H9 (cell line): ENCODE data around the gene ILDR2. TPM values are rescaled to one million over a fixed set of nuclear protein-coding genes. Genes with fewer than 3 reads are reported as not detected.

Experiments used
- DNase-seq: peaks from one replicate; pipeline ENCODE4 v3.0.0-alpha.2; 2017
- H2AFZ ChIP-seq: one replicate; pipeline ENCODE4 v1.6.1; 2013; ENCODE audit warnings: mild to moderate bottlenecking, low read length, control low read depth, moderate library complexity
- H2AK5ac ChIP-seq: 2 replicates; pipeline ENCODE4 v1.6.1; 2013; ENCODE audit warnings: low read length, control low read depth, mixed read lengths; ENCODE audit not compliant: insufficient read length
- H2BK120ac ChIP-seq: one replicate; pipeline ENCODE4 v1.6.1; 2013; ENCODE audit warnings: low read depth, mild to moderate bottlenecking, low read length, control low read depth, inconsistent platforms; ENCODE audit not compliant: poor library complexity, severe bottlenecking
- H2BK12ac ChIP-seq: 2 replicates; pipeline ENCODE4 v1.6.1; 2013; ENCODE audit warnings: low read length, control low read depth, mixed read lengths, low read depth; ENCODE audit not compliant: insufficient read length
- H2BK15ac ChIP-seq: 2 replicates; pipeline ENCODE4 v1.6.1; 2013; ENCODE audit warnings: low read depth, low read length, control low read depth
- H2BK20ac ChIP-seq: one replicate; pipeline ENCODE4 v1.6.1; 2013; ENCODE audit warnings: low read depth, mild to moderate bottlenecking, low read length, control low read depth, inconsistent platforms; ENCODE audit not compliant: poor library complexity, severe bottlenecking
- H2BK5ac ChIP-seq: 2 replicates; pipeline ENCODE4 v1.6.1; 2013; ENCODE audit warnings: low read length, control low read depth, mixed read lengths; ENCODE audit not compliant: insufficient read length
- H3K14ac ChIP-seq: 2 replicates; pipeline ENCODE4 v1.6.1; 2013; ENCODE audit warnings: low read length, control low read depth; ENCODE audit not compliant: insufficient read depth
- H3K18ac ChIP-seq: 2 replicates; pipeline ENCODE4 v1.6.1; 2013; ENCODE audit warnings: low read depth, mild to moderate bottlenecking, mixed read lengths, low read length, control low read depth; ENCODE audit not compliant: insufficient read length
- H3K23ac ChIP-seq: 2 replicates; pipeline ENCODE4 v1.6.1; 2013; ENCODE audit warnings: low read length, control low read depth, mixed read lengths, low read depth; ENCODE audit not compliant: insufficient read length
- H3K23me2 ChIP-seq: 2 replicates; pipeline ENCODE4 v1.6.1; 2013; ENCODE audit warnings: low read depth, mild to moderate bottlenecking, mixed read lengths, low read length, control low read depth; ENCODE audit not compliant: insufficient read length, poor library complexity, severe bottlenecking
- H3K27ac ChIP-seq: 2 replicates; pipeline ENCODE4 v1.5.1; 2013; ENCODE audit warnings: low read length, control low read depth, mixed read lengths, low read depth; ENCODE audit not compliant: insufficient read length
- H3K27me3 ChIP-seq: 2 replicates; pipeline ENCODE4 v1.6.1; 2013; ENCODE audit warnings: low read length, control low read depth, inconsistent platforms; ENCODE audit not compliant: insufficient read depth
- H3K4ac ChIP-seq: 2 replicates; pipeline ENCODE4 v1.6.1; 2013; ENCODE audit warnings: low read depth, mild to moderate bottlenecking, control low read depth, inconsistent platforms, low read length, moderate library complexity
- H3K4me1 ChIP-seq: 2 replicates; pipeline ENCODE4 v1.6.1; 2013; ENCODE audit warnings: low read length, control low read depth, inconsistent platforms; ENCODE audit not compliant: insufficient read depth
- H3K4me2 ChIP-seq: 2 replicates; pipeline ENCODE4 v1.6.1; 2013; ENCODE audit warnings: low read length, control low read depth, mixed read lengths; ENCODE audit not compliant: insufficient read length, insufficient read depth
- H3K56ac ChIP-seq: 2 replicates; pipeline ENCODE4 v1.6.1; 2013; ENCODE audit warnings: low read depth, mild to moderate bottlenecking, mixed read lengths, low read length, control low read depth; ENCODE audit not compliant: insufficient read length
- H3K79me1 ChIP-seq: 2 replicates; pipeline ENCODE4 v1.6.1; 2013; ENCODE audit warnings: low read depth, mild to moderate bottlenecking, moderate library complexity, low read length, control low read depth, inconsistent platforms; ENCODE audit not compliant: insufficient read depth, poor library complexity, severe bottlenecking
- H3K79me2 ChIP-seq: 2 replicates; pipeline ENCODE4 v1.6.1; 2013; ENCODE audit warnings: low read length, control low read depth, inconsistent platforms; ENCODE audit not compliant: insufficient read depth
- H3K9ac ChIP-seq: 2 replicates; pipeline ENCODE4 v1.6.1; 2013; ENCODE audit warnings: low read length, control low read depth, mixed read lengths; ENCODE audit not compliant: insufficient read length; ENCODE audit errors: extremely low read depth
- H3K9me3 ChIP-seq: one replicate; pipeline ENCODE4 v1.6.1; 2013; ENCODE audit warnings: low read depth, low read length, inconsistent platforms; ENCODE audit not compliant: control insufficient read depth
- H3T11ph ChIP-seq: one replicate; pipeline ENCODE4 v1.6.1; 2013; ENCODE audit warnings: mild to moderate bottlenecking, low read length, control low read depth, inconsistent platforms
- H4K20me1 ChIP-seq: one replicate; pipeline ENCODE4 v1.6.1; 2013; ENCODE audit not compliant: control insufficient read depth, insufficient read length, insufficient read depth
- H4K5ac ChIP-seq: 2 replicates; pipeline ENCODE4 v1.6.1; 2013; ENCODE audit warnings: low read depth, mild to moderate bottlenecking, mixed read lengths, low read length, control low read depth; ENCODE audit not compliant: insufficient read length
- H4K8ac ChIP-seq: replicated peaks from 2 replicates; pipeline ENCODE4 v1.6.1; 2013; ENCODE audit warnings: low read length, control low read depth, mixed read lengths, low read depth; ENCODE audit not compliant: insufficient read length
- H4K91ac ChIP-seq: 2 replicates; pipeline ENCODE4 v1.6.1; 2013; ENCODE audit warnings: low read depth, mild to moderate bottlenecking, moderate library complexity, mixed read lengths, low read length, control low read depth; ENCODE audit not compliant: insufficient read length
- H3K27ac Mint-ChIP-seq, 3 experiments: 2 replicates in 2 of 3; 3 replicates in 1 of 3; pipeline ENCODE4 v1.8.0; 2020 to 2021; ENCODE audit warnings: mixed read lengths in 3 of 3, mild to moderate bottlenecking in 1 of 3, moderate library complexity in 1 of 3
- H3K27me3 Mint-ChIP-seq: 2 replicates; pipeline ENCODE4 v1.8.0; 2021; ENCODE audit warnings: low read depth, mild to moderate bottlenecking, moderate library complexity, mixed read lengths
- H3K36me3 Mint-ChIP-seq, 3 experiments: 2 replicates in 2 of 3; 3 replicates in 1 of 3; pipeline ENCODE4 v1.8.0; 2020 to 2021; ENCODE audit warnings: low read depth in 3 of 3, mixed read lengths in 3 of 3; ENCODE audit not compliant: insufficient read depth in 1 of 3
- H3K4me1 Mint-ChIP-seq, 2 experiments: 2 replicates each; pipeline ENCODE4 v1.8.0; 2020; ENCODE audit warnings: mixed read lengths in 2 of 2
- H3K4me3 Mint-ChIP-seq, 2 experiments: 2 replicates in 1 of 2; 3 replicates in 1 of 2; pipeline ENCODE4 v1.8.0; 2020 to 2021; ENCODE audit warnings: mild to moderate bottlenecking in 2 of 2, mixed read lengths in 2 of 2, moderate library complexity in 1 of 2
- H3K9me3 Mint-ChIP-seq, 2 experiments: 2 replicates in 1 of 2; 3 replicates in 1 of 2; pipeline ENCODE4 v1.8.0; 2020; ENCODE audit warnings: mild to moderate bottlenecking in 2 of 2, mixed read lengths in 2 of 2, moderate library complexity in 1 of 2
- WGBS: extraction: QIAGEN DNeasy Blood & Tissue Kit; methylation state at CpG from one replicate; pipeline ENCODE4 v1.1.7; 2013; ENCODE audit warnings: missing lambda C conversion rate, low lambda C conversion rate, mixed read lengths; ENCODE audit not compliant: insufficient read length; ENCODE audit errors: extremely low coverage; 5-methylcytosine and 5-hydroxymethylcytosine counted together
- total RNA-seq: library from RNA; stranded (reverse); gene quantifications from 2 replicates; pipeline ENCODE4 v1.2.1, GENCODE V29; 2021
- TF ChIP-seq, protein P1 (sequence below): fragments of 200-600 bp; sonication (generic); conservative IDR thresholded peaks from 3 replicates; pipeline ENCODE4 v1.8.0; 2021; ENCODE audit warnings: antibody characterized with exemption, mild to moderate bottlenecking

ILDR2 gene
- total RNA-seq, 1 experiment from 2014 or later, result 1.1 TPM

DNA sequence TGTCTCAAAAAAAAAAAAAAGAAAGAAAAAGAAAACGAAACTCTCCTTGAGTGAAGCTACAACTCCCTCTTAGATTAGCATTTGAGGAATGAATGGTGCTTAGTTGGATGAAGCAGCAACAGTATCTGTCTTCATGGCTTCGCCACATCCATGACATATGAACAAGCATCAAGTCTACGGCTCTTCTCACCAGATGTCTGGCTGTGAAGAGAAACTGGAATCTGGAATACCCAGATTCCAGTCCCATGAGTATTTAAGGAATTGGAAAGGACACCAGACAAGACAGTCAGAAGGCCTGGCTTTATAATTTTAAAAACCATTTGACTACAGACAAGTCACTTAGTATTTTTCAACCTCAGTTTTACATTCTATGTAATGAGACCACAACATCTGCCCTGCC, 61.2 kb downstream of the ILDR2 start:
- H3K79me1 ChIP-seq, result no peaks in the 10 kb centered on the region
- peaks cover 25 to 26% of the 10 kb centered on the region in 2 experiments for H3K9me3 Mint-ChIP-seq
- no peaks in the 10 kb centered on the region for H3K79me2 ChIP-seq
- no peak overlapping the region for H4K8ac ChIP-seq
- no peak overlapping the region for H2BK15ac ChIP-seq
- no peak overlapping the region for H3K27ac Mint-ChIP-seq
- no peak overlapping the region for H3K56ac ChIP-seq
- peaks cover 8 to 20% (median 10%) of the 10 kb centered on the region in 3 experiments; a peak in 6 of 7 replicates for H3K36me3 Mint-ChIP-seq
- H2BK12ac ChIP-seq, result no peak overlapping the region
- H3K27me3 Mint-ChIP-seq, result peaks cover 26% of the 10 kb centered on the region
- no peaks in the 10 kb centered on the region for H3K4me1 ChIP-seq
- H3K23ac ChIP-seq, result no peak overlapping the region
- no peak overlapping the region for H3K14ac ChIP-seq
- H3K18ac ChIP-seq, result no peak overlapping the region
- no peak overlapping the region for H3K4me2 ChIP-seq
- no peak overlapping the region for H3K4ac ChIP-seq
- peaks cover 4% of the 10 kb centered on the region; the same call in 1 of the 2 replicates for H3K27me3 ChIP-seq
- H3K4me1 Mint-ChIP-seq, result peaks cover 6 to 16% of the 10 kb centered on the region in 2 experiments
- no CpG with 5 or more reads among the region's 3 CpGs for WGBS
- no peak overlapping the region for H2AFZ ChIP-seq
- H4K91ac ChIP-seq, result no peak overlapping the region
- no peak overlapping the region for H2BK120ac ChIP-seq
- no peak overlapping the region for H3K9ac ChIP-seq
- no peak overlapping the region for H2BK20ac ChIP-seq
- no peak for DNase-seq
- peaks cover 4% of the 10 kb centered on the region for H3K9me3 ChIP-seq
- no peak overlapping the region for H3K27ac ChIP-seq
- no peaks in the 10 kb centered on the region for H3K23me2 ChIP-seq
- H4K20me1 ChIP-seq, result no peaks in the 10 kb centered on the region
- no peak overlapping the region for H3T11ph ChIP-seq
- no peak overlapping the region for H2AK5ac ChIP-seq
- H3K4me3 Mint-ChIP-seq, result no peak overlapping the region
- H4K5ac ChIP-seq, result no peak overlapping the region
- H2BK5ac ChIP-seq, result no peak overlapping the region
- TF ChIP-seq, protein P1, sequence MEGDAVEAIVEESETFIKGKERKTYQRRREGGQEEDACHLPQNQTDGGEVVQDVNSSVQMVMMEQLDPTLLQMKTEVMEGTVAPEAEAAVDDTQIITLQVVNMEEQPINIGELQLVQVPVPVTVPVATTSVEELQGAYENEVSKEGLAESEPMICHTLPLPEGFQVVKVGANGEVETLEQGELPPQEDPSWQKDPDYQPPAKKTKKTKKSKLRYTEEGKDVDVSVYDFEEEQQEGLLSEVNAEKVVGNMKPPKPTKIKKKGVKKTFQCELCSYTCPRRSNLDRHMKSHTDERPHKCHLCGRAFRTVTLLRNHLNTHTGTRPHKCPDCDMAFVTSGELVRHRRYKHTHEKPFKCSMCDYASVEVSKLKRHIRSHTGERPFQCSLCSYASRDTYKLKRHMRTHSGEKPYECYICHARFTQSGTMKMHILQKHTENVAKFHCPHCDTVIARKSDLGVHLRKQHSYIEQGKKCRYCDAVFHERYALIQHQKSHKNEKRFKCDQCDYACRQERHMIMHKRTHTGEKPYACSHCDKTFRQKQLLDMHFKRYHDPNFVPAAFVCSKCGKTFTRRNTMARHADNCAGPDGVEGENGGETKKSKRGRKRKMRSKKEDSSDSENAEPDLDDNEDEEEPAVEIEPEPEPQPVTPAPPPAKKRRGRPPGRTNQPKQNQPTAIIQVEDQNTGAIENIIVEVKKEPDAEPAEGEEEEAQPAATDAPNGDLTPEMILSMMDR, result no peak
